T-cell (primary cell): ENCODE data around the gene NCAPG. TPM values are rescaled to one million over a fixed set of nuclear protein-coding genes. Genes with fewer than 3 reads are reported as not detected.

Source experiments
- ATAC-seq, 4 experiments: fragments of 200-7000 bp in 3 of 4; fragments of 150-1000 bp in 1 of 4; cut with Tn5 transposase; replicated peaks in 1 of 4; 1 replicate in 3 of 4; 2 replicates in 1 of 4; pipeline ENCODE4 v1.10.0; 2021; ENCODE audit warnings: moderate library complexity in 3 of 4, mild to moderate bottlenecking in 2 of 4, moderate number of reproducible peaks in 1 of 4
- CTCF ChIA-PET, 2 donors: fragments of 300-600 bp; sonication (Branson Sonifier 250); formaldehyde crosslinking; loops; one replicate each; lab custom pipeline; 2022; ENCODE audit warnings: antibody characterized with exemption in 2 of 2; lab: Charles Lee
- POLR2A ChIA-PET, 2 donors: fragments of 300-600 bp; sonication (Branson Sonifier 250); formaldehyde crosslinking; loops; one replicate each; lab custom pipeline; 2022; ENCODE audit warnings: antibody characterized with exemption in 2 of 2; lab: Charles Lee
- DNase-seq, 35 experiments: peaks; one replicate each; pipeline versions ENCODE4 v3.0.0 to v3.0.0-alpha.2; 2013 to 2023
- H3K27ac ChIP-seq: one replicate; pipeline ENCODE4 v1.5.1; 2013; ENCODE audit warnings: low read length
- H3K27me3 ChIP-seq, 2 experiments: replicated peaks in 1 of 2; 1 replicate in 1 of 2; 2 replicates in 1 of 2; pipeline versions ENCODE4 v1.6.1 to v1.7.0; 2013; ENCODE audit warnings: low read length in 1 of 2, mixed read lengths in 1 of 2; ENCODE audit not compliant: control insufficient read depth in 2 of 2, insufficient read depth in 2 of 2; ENCODE audit errors: extremely low read depth in 1 of 2
- H3K36me3 ChIP-seq, 2 donors: 1 replicate in 1 of 2; 2 replicates in 1 of 2; pipeline versions ENCODE4 v1.6.1 to v1.7.0; 2013; ENCODE audit warnings: low read length in 1 of 2; ENCODE audit not compliant: control insufficient read depth in 2 of 2, insufficient read depth in 1 of 2; ENCODE audit errors: extremely low read depth in 1 of 2
- H3K4me1 ChIP-seq, 2 experiments: 1 replicate in 1 of 2; 2 replicates in 1 of 2; pipeline versions ENCODE4 v1.6.1 to v1.7.0; 2013; ENCODE audit warnings: low read length in 2 of 2, mixed read lengths in 1 of 2; ENCODE audit not compliant: insufficient read depth in 2 of 2, control insufficient read depth in 1 of 2; ENCODE audit errors: extremely low read depth in 1 of 2
- H3K4me3 ChIP-seq, 2 donors: 1 replicate in 1 of 2; 2 replicates in 1 of 2; pipeline versions ENCODE4 v1.5.1 to v1.7.0; 2013; ENCODE audit warnings: mild to moderate bottlenecking in 2 of 2, low read length in 1 of 2, moderate library complexity in 1 of 2; ENCODE audit not compliant: control insufficient read depth in 1 of 2; ENCODE audit errors: extremely low read depth in 1 of 2
- H3K9me3 ChIP-seq: 2 replicates; pipeline ENCODE4 v1.7.0; 2013
- H3K27ac Mint-ChIP-seq, 2 donors: one replicate each; pipeline ENCODE4 v1.8.0; 2020 to 2021; ENCODE audit warnings: mild to moderate bottlenecking in 2 of 2, mixed read lengths in 2 of 2
- H3K27me3 Mint-ChIP-seq, 2 donors: one replicate each; pipeline ENCODE4 v1.8.0; 2021 to 2022; ENCODE audit warnings: mixed read lengths in 2 of 2
- H3K36me3 Mint-ChIP-seq: one replicate; pipeline ENCODE4 v1.8.0; 2021; ENCODE audit warnings: mixed read lengths
- H3K4me1 Mint-ChIP-seq, 3 donors: one replicate each; pipeline ENCODE4 v1.8.0; 2020 to 2022; ENCODE audit warnings: mixed read lengths in 3 of 3, mild to moderate bottlenecking in 1 of 3
- H3K4me3 Mint-ChIP-seq, 3 donors: one replicate each; pipeline ENCODE4 v1.8.0; 2020 to 2022; ENCODE audit warnings: mild to moderate bottlenecking in 3 of 3, mixed read lengths in 3 of 3, moderate library complexity in 3 of 3
- H3K9me3 Mint-ChIP-seq, 3 donors: one replicate each; pipeline ENCODE4 v1.8.0; 2020 to 2022; ENCODE audit warnings: mixed read lengths in 3 of 3
- WGBS: methylation state at CpG from one replicate; pipeline ENCODE4 v1.1.5; 2013; ENCODE audit warnings: missing lambda C conversion rate; ENCODE audit not compliant: insufficient coverage; 5-methylcytosine and 5-hydroxymethylcytosine counted together
- total RNA-seq, 35 experiments: library from RNA in 6 of 35; stranded (reverse) in 6 of 35; fragments of 120-200 nt in 1 of 35; gene quantifications; one replicate each; pipeline versions ENCODE4 v1.2.1 to v1.2.4 and lab custom pipeline; 2013 to 2026

Gene NCAPG
- total RNA-seq, 5 donors from 2014 or later (not counting 1 experiment from before 2014, with no cell fraction given), result 0.73 to 1.8 (median 1.5) TPM

- Histone ChIP-seq H3K27ac (no peak overlapping the region), H3K4me1 (no peaks in the 10 kb centered on the region), H3K27me3 (no peaks in the 10 kb centered on the region), H3K36me3 (no peaks in the 10 kb centered on the region), H3K9me3 (no peaks in the 10 kb centered on the region), H3K4me3 (no peak overlapping the region)
- no peaks in the 10 kb centered on the region for H3K4me1 Mint-ChIP-seq
- peaks cover 11% of the 10 kb centered on the region for H3K36me3 Mint-ChIP-seq
- H3K27me3 Mint-ChIP-seq, result no peaks in the 10 kb centered on the region
- no peak for DNase-seq
- H3K9me3 Mint-ChIP-seq, result no peaks in the 10 kb centered on the region
- ATAC-seq, result no peak
- H3K4me3 Mint-ChIP-seq, result no peak overlapping the region
- WGBS, result no CpG with 5 or more reads among the region's 3 CpGs
- no peak overlapping the region for H3K27ac Mint-ChIP-seq
- ChIA-PET POLR2A (no interaction called here), CTCF (no interaction called here)
These were observed 83.6 kb downstream of the NCAPG start for GRCh38 chr4:17894421-17894820.

Other genes with a start within 250 kb of the NCAPG start
- 10 to 100 TPM; 23.5 to 58.4 (median 25.1) TPM for gene LAP3, start 233.8 kb upstream of the NCAPG start, total RNA-seq
- gene MED28, start 196.3 kb upstream of the NCAPG start, total RNA-seq, result 10 to 100 TPM; 50.6 to 75.5 (median 66.2) TPM
- gene FAM184B, start 29.4 kb upstream of the NCAPG start, total RNA-seq, result under 1 TPM in 3 of 5 donors, not detected in 2; 0.03 to 0.09 (median 0.06) TPM
- gene DCAF16, start 222 bp upstream of the NCAPG start, total RNA-seq, result 10 to 100 TPM; 62.6 to 77.6 (median 73.2) TPM
- 10 to 100 TPM in 3 of 5 donors, 1 to 10 TPM in 2; 8.9 to 11.4 (median 10.3) TPM for gene LCORL, start 210.8 kb downstream of the NCAPG start, total RNA-seq